HG03469 (cell line): ENCODE measurements around the gene TRIP6.
A peak's percentile ranks its signal among the peaks of the same experiment; 100 is the strongest.

ENCODE experiments used
- ATAC-seq: cut with Tn5 transposase; IDR thresholded peaks from one replicate; pipeline ENCODE4 v1.9.1; 2021; ENCODE audit warnings: mild to moderate bottlenecking, moderate library complexity, moderate number of reproducible peaks; ENCODE audit not compliant: unreplicated experiment

Gene TRIP6

DNA sequence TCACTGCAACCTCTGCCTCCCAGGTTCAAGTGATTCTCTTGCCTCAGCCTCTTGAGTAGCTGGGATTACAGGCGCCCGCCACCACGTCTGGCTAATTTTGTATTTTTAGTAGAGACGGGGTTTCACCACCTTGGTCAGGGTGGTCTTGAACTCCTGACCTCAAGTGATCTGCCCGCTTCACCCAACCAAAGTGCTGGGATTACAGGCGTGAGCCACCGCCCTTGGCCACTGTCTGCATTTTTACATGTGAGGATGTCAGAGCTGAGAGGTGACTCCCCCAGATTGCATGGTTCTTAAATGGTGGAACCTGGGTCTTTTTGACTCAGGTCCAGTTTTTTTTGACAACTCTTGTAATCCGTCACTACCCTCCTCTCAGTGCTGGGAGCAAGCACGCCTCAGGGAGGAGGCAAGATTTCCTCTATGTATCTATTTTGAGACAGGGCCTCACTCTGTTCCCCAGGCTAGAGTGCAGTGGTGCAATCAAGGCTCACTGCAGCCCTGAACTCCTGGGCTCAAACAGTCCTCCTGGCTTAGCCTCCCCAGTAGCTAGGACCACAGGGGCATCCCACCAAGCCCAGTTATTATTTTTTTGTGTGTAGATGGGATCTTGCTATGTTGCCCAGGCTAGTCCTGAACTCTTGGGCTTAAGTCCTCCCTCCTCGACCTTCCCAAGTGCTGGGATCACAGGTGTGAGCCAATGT, 6.6 kb downstream of the TRIP6 start:
- ATAC-seq: no peak

DNA sequence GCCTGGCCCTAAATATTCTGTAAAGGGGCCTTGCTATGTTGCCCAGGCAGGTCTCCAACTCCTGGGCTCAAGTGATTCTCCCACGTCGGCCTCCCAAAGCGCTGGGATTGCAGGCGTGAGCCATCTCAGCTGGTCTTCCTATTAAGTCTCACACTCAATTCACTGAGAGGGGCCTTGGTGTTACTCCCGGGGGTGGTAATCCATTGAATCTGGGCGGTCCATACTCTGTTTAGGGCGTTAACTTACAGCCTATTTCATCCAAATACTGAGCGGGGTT, 7.1 kb downstream of the TRIP6 start:
- no peak for ATAC-seq

DNA sequence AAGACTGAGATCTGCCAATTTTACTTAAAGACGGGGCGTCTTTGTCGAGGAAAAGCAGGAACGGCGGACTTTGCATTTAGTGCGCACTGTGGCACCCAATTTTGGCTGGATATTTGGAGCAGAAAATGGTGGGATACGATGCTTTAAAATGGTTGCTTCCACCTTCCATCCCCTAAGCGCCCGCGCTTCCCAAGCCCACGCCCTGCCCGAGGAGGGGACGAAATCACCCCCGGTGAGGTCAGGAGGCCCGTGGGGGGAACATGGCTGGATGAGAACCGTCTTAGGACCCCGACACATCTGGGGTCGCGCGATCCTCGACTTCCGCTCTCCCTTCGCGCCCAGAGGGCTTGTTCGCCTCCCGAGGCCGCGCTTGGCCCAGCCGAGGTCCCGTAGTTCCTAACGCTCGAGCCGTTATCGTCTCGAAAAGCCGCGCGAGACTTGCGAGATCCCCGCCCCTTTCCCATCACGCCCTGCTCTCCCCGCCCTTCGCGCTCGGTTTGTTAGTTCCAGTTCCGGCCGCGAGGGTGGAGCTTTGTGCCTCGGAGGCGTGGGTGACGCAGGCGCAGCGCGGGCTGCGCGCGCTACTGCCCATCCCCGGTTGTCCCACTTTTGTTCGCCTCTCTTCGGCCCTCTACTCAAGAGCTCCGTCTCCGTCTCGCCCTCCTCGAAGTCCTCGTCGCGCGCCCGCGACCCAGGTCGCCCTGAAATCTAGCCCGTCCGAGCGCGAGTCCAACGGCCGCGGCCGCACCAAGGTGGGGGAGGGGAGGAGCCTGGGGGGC, 7.6 kb downstream of the TRIP6 start, which contains the start of gene SRRT:
Gene SRRT, plus strand, starts transcription at position 527 of the 779 bp plus-strand sequence. CDS start 488 bp downstream, outside the sequence.
- peak; percentile 64 for ATAC-seq

DNA sequence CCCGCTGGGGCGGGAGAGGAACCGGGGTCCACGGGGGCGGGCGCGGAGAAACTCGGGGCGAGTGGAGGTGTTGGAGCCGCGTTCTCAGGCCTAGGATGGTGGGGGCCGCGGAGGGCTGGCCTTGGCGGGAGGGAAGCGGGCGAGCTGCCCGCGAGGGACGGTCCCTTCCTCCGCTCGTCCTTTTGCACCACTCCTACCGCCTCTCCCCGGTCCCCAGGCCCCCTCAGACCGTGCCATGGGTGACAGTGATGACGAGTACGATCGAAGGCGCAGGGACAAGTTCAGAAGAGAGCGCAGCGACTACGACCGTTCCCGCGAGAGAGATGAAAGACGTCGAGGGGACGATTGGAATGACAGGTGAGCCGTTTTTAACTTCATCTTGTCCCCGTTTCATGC, 8.2 kb downstream of the TRIP6 start:
- no peak for ATAC-seq

DNA sequence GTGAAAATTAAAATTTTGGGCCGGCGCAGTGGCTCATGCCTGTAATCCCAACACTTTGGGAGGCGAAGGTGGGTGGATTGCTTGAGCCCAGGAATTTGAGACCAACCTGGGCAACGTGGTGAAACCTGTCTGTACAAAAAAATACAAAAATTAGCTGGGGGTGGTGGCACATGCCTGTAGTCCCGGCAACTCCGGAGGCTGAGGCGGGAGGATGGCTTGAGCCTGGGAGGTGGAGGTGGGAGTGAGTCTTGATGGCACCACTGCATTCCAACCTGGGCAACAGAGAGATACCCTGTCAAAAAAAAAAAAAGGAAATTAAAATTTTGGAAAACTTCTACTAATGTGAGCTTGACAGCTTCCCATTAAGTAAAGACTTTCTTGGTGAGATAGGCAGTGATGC, 10.8 kb downstream of the TRIP6 start:
- no peak for ATAC-seq

DNA sequence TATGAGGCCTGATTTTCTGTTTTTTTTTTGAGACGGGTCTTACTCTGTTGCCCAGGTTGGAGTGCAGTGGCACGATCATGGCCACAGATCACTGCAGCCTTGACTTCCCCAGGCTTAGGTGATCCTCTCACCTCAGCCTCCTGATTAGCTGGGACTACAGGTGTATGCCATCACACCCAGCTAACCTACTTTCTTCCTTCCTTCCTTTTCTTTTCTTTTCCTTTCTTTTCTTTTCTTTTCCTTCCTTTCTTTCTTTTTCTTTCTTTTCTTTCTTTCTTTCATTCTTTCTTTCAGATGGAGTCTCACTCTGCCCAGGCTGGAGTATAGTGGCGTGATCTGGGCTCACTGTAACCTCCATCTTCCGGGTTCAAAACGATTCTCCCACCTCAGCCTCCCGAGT, 11.5 kb downstream of the TRIP6 start:
- ATAC-seq: no peak

DNA sequence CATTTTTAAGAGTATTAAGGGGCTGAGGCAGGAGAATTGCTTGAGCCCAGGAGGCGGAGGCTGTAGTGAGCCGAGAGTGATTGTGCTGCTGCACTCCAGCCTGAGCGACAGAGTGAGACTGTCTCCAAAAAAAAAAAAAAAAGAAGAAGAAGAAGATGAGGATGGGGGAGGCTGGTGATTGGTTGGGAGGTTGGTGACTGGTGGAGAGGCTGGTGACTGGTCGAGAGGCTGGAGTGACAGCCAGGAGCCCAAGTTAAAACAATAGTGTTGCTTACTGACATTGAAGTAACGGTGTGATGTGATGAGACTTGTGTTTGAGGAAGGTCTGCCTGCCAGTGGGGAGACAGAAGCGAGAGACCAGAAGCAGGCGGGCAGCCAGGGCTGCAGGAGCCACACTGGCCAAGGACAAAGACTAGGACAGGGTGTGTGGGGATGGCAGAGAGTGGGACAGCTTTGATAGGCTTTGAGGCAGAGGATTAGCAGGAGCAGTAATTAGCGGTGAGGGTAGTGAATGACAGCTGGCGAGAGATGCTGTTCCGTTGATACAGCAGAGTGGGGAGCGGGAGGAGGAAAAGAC, 12.6 kb downstream of the TRIP6 start:
- no peak for ATAC-seq

DNA sequence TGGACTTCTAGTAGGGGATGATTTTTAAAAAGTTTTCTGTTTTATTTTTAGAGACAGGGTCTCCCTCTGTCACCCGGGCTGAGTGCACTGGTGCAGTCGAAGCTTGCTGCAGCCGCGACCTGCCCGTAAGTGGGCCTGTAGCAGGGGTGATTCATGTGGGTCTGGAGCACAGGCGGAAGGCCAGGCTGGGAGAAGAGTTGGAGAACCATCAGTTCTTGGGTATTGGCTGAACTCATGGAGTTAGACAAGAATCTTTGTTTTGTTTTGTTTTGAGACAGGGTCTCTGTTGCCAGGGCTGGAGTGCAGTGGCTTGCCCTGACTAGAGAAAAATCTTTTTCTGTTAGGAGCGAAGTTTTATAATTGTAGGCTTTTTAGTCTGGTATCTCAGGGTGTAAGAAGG, 13.5 kb downstream of the TRIP6 start:
- ATAC-seq: no peak

DNA sequence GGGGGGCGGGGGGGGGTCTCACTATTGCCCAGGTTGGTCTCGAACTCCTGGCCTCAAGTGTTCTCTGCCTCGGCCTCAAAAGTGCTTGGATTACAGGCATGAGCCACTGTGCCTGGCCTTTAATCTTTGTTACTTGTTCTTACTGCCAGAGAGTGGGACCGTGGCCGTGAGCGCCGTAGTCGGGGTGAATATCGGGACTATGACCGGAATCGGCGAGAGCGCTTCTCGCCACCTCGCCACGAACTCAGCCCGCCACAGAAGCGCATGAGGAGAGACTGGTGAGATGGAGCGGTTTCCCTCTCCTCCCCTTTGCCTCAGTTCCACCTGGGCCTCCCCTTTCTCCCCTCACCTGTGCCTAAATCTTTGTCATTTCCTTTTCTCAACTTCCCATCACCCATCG, 13.9 kb downstream of the TRIP6 start:
- ATAC-seq: no peak

DNA sequence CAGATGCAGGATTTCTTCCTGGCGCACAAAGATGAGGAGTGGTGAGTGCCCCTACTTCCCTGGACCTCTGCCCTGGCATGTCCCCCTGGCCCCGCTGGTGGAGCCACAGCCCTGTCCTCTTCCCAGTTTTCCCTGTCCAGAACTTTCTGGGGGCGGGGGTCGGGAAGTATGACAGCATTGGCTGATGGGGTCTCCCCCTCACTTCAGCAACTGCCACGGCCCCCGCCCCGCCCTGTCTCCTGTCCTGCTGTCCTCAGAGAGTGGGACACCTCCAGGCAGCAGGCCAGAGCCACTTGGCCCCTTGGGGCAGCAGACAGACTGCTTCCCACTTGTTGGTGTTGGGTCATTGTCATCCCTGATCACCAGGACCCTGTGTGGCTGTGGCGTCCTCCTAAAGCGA, 15.0 kb downstream of the TRIP6 start:
- no peak for ATAC-seq

DNA sequence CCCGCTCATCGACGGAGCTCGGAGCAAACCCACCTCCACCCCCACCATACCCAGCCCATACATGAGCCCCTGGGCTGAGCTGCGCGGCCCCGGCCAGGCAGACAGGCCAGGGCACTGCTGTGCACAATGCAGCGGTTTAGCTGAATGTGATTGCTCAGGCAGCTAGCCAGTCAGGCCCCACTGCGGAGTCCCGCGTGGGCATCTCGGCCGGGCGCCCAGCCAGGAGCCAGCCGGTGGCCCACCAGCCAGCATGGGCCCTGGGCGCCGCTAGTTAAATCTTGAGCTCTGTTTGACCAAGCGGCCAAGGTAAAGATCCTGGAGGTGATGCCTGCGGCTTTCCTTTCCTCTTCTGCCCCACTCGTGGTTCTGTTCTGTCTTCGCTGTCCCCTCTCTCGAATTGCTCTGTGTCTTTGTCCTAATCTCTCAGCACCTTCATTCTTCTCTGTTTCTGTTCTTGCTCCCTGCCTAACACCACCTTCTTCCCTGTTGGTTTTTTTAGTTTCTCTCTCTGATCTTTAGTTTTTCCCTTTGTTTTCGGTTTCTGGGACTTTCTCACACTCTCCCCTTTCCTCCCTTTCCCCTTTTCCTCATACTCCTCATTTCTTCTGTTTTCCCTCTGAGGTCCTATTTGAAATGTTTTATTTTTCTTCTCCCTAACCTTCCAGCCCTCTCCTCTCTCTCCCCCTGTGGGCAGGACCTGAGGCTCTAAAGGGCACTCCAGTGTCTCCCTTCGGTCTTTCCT, 15.8 kb downstream of the TRIP6 start:
- no peak for ATAC-seq

DNA sequence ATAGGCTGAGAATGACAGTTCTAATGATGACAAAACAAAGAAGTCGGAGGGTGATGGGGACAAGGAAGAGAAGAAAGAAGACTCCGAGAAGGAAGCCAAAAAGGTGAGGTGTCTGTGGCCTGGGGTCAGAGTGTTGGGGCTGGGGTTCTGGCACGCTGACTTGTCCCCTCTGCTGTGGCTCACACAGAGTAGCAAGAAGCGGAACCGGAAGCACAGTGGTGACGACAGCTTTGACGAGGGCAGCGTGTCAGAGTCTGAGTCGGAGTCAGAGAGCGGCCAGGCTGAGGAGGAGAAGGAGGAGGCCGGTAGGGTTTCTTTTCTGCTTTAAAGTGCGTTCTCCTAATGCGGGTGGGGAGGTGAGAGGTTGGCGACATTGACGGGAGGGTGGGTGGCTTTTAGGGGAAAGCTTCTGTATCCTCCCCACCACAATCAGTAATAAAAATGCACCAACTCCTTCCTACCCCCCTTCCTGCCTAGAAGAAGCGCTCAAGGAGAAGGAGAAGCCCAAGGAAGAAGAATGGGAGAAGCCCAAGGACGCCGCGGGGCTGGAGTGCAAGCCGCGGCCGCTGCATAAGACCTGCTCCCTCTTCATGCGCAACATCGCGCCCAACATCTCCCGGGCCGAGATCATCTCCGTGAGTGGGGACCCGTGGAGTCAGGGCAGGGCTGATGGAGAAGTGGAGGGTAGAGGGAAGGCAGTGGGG, 17.7 kb downstream of the TRIP6 start:
- ATAC-seq: no peak

DNA sequence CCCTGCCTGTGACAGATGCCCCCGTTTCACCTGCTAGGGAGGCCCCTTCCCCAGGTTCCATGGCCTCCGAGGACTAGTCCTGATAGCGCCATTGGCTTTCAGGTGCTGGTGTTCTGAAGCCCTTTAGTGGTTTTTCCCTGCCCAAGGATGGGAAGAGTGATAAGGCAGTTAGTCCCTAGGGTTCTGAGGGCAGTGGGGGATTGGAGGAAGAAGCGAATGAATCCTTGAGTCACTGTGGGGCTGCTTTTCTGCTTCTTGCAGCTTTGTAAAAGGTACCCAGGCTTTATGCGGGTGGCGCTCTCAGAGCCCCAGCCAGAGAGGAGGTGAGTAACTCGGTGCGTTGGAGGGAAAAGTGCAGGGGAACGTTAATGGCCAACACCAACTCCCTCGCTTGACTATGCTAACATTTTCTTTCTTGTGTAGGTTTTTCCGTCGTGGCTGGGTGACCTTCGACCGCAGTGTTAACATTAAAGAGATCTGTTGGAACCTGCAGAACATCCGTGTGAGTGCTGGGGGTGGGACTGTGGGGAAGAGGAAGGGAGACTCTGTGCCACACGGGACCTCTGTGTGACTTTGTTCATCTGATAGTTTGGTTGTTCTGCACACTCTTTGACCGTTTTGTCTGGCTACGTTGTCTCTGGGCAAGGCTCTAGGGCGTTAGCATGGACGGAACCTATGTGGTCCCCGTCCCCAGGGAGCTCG, 18.4 kb downstream of the TRIP6 start:
- no peak for ATAC-seq

DNA sequence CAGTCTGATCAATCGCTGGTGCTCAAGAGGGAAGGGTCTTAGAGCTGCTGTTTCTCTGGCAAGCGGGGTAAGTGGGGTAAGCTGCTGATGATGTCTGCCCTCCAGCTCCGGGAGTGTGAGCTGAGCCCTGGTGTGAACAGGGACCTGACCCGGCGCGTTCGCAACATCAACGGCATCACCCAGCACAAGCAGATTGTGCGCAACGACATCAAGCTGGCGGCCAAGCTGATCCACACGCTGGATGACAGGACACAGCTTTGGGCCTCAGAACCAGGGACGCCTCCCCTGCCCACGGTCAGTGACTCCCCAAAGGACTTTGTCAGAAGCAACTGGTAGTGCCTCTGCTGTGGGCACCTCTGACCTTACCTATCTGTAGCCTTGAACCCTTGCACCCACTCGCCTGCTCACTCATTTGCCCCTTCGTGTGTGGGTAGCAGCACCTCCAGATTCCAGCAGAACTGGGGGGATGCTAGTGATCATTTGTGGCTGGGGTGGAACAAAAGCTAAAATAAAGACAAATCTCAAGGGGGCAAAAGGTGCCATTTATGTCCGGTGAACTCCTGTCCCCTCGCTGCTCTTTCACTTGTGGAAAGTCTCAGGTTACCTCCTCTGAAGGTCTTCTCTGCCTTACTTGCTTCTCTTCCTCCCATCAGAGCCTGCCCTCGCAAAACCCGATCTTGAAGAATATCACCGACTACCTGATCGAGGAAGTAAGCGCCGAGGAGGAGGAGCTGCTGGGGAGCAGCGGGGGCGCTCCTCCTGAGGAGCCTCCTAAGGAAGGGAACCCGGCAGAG, 19.2 kb downstream of the TRIP6 start:
- ATAC-seq: no peak

DNA sequence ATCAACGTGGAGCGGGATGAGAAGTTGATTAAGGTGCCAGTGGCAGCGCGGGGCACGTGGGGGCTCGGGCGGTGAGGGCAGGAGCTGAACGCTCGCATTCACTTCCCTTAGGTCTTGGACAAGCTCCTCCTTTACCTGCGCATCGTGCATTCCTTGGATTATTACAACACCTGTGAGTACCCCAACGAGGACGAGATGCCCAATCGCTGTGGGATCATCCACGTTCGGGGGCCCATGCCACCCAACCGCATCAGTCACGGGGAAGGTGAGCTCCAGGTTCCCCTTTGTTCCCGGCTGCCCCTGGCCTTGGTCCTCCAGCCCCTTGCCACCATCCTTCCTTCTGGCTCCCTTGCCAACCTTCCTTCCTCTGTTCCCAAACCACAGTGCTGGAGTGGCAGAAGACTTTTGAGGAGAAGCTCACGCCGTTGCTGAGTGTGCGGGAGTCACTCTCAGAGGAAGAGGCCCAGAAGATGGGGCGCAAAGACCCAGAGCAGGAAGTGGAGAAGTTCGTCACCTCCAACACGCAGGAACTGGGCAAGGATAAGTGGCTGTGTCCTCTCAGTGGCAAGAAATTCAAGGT, 19.8 kb downstream of the TRIP6 start:
- ATAC-seq: no peak

DNA sequence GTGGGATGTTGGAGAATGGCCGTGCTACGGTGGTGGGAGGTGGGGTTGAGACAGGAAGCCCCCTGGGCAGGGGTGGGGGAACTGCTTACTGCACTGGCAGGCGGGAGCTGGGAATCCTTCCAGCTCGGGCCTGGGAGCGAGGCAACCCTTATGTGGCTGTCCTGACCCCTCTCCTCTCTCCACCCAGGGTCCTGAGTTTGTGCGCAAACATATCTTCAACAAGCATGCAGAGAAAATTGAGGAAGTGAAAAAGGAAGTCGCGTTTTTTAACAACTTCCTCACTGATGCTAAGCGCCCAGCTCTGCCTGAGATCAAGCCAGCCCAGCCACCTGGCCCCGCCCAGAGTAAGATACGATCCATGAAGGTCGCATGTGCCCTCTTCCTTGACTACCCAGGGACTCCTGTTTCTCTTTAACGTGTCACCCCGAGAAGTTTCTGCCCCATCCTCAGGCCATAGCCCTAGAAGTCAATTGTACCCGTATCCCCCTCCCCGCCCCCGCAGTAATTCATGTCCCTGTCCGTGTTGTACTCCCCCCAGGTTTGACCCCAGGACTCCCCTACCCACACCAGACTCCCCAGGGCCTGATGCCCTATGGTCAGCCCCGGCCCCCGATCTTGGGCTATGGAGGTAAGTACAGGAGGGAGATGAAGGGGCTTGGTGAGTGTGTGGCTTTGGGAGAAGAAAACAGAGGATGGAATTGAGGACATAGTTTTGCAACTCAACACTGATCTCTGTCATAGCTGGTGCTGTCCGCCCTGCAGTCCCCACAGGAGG, 20.5 kb downstream of the TRIP6 start:
- peak; percentile 34 for ATAC-seq

DNA sequence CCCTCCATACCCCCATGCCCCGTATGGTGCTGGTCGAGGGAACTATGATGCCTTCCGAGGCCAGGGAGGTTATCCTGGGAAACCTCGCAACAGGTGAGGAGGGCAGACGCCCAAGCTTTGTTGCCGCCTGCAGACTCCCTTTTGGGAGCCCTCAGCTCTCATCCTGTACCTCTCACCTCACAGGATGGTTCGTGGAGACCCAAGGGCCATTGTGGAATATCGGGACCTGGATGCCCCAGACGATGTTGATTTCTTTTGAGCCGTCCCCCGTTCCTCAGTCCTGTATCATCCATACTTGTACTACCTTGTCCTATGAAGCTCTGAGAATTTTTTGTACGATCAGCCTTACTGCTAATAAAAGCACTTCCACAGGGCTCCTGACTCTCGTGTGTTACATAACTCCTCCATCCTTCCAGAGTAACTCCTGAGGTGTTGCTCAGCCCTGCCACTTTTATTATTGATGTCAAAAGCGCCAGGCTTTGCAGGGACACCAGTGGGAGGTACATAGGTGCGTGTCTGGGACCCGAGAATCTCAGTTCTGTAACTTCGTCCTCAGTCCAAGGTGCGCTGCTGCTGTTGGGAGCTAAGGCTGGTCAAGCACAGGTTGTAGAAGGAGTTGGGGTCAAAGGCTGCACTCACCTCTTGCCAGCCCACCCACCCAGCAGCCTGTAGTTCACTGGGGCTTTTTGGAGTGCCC, 21.3 kb downstream of the TRIP6 start:
- no peak for ATAC-seq
